ENCODE data around the gene DZIP3.

DZIP3 gene, protein sequence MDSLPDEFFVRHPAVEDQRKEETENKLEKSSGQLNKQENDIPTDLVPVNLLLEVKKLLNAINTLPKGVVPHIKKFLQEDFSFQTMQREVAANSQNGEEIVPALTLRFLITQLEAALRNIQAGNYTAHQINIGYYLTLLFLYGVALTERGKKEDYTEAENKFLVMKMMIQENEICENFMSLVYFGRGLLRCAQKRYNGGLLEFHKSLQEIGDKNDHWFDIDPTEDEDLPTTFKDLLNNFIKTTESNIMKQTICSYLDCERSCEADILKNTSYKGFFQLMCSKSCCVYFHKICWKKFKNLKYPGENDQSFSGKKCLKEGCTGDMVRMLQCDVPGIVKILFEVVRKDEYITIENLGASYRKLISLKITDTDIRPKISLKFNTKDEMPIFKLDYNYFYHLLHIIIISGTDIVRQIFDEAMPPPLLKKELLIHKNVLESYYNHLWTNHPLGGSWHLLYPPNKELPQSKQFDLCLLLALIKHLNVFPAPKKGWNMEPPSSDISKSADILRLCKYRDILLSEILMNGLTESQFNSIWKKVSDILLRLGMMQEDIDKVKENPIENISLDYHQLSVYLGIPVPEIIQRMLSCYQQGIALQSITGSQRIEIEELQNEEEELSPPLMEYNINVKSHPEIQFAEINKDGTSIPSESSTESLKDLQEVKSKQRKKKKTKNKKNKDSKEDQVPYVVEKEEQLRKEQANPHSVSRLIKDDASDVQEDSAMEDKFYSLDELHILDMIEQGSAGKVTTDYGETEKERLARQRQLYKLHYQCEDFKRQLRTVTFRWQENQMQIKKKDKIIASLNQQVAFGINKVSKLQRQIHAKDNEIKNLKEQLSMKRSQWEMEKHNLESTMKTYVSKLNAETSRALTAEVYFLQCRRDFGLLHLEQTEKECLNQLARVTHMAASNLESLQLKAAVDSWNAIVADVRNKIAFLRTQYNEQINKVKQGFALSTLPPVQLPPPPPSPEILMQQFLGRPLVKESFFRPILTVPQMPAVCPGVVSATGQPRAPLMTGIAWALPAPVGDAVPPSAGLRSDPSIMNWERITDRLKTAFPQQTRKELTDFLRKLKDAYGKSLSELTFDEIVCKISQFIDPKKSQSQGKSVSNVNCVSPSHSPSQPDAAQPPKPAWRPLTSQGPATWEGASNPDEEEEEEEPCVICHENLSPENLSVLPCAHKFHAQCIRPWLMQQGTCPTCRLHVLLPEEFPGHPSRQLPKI

DNA sequence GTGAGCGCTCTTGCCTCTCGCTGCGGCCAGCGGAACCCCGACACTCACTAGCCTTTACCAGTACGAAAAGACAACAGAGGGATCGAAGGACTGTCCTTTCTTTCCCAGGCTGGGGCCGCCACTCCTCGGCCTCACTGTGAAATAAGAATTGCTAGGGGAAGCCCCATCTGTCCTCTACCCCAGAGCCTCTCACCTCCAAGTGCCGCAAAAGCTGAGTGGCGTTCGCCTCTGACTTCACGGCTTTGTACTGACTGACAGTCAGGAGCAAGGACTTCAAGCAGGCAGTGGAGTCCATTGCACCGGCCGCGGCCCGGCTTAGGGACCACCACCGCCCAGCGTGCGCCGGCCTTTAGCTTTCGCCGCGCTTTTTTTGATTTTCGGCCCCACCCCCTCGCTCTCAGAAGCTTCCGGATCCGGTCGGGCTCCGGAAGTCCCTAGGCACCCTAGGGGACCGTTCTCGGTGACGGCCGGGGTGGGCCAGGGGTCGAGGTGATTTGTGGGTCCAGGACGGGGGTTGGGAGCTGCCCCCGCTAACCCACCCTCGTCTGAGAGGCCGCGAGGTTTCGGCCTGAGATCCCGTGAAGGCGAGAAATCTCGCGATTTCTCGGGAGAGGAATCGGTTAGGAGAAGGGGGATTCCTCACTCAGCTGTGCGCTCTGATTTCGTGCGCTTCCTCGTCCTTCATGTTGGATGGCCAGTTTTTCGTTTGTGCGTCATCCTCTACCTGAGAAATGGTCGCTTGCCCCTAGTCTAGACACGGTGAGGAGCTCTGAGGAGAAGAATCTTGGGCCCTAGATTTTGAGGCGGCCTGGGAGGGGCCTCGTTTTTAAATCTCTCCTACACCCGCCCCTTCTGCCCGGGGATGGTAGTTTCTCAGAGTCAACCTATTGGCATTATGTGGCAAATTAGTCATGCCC is at the start of gene DZIP3, which contains the start of gene CIP2A:
Gene DZIP3 (plus strand): TSS at position 642 of the 917 bp plus-strand sequence. CDS start 15,685 bp downstream, outside the sequence.
Gene CIP2A (minus strand): TSS at position 358 of the 917 bp plus-strand sequence. CDS start 63 bp downstream, at position 295.
- in situ Hi-C loops (cut with MboI; ENCODE audit: low sequenced_read_pairs), result no loop called here

DNA sequence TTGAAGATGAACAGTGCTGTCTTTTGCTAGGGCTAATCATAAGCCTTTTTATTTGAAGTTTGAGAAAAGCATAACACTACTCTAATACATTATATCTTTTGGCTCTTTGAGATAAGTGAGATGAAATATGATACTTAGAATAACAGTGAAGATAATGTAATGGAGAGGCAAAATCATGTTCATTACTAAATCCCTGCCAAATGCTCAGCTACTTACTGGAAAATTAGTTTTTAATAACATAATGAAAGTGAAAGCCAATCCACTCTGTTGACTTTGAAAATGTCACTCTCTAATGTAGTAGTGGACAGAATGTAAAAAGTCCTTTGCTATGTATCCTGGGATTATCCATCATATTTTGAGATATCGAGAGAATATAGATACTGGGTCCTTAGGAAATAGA is 43.3 kb upstream of the DZIP3 start:
- in situ Hi-C loops (cut with MboI; ENCODE audit: low sequenced_read_pairs), result loop anchor here (10.0 kb wide), 1 partner anchor 51 kb away; no protein-coding TSS in a partner anchor

DNA sequence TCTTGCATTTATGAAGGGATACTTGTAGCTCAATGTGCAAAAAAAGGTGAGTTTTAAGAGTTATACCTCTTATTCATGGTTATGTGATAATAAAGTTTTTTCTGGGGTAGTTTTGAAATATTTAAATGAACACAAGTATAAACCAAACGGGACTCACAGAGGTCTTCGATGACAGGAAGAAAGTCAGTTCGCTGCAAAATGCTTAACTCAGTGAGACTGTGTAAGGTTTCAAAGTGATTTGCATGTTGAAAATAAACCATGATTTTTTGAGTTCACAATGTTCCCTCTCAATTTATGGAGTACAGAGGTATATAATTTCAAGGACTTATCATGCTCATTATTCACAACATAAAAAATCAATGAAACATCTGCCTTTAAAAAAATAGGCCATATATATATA is 42.8 kb upstream of the DZIP3 start:
- in situ Hi-C loops (cut with MboI; ENCODE audit: low sequenced_read_pairs), result loop anchor here (10.0 kb wide), 1 partner anchor 52 kb away; no protein-coding TSS in a partner anchor

DNA sequence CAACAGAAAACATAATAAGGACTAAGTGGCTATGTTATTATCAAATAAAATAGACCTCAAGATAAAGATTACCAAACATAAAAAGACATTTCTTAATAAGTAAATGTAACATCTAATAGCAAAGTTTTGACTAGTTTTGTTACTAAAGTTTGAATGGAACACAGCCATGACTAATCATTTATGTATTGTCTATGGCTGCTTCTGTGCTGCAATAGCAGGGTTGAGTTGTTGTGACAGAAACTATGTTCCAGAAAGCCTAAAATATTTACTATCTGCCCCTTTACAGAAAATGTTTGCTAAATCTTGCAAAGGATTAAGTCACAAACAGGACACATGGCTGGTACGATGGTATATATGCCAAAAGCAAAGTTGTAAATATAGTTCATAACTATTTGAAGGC is 41.2 kb upstream of the DZIP3 start:
- in situ Hi-C loops (cut with MboI; ENCODE audit: low sequenced_read_pairs), result loop anchor here (10.0 kb wide), 1 partner anchor 54 kb away; no protein-coding TSS in a partner anchor

DNA sequence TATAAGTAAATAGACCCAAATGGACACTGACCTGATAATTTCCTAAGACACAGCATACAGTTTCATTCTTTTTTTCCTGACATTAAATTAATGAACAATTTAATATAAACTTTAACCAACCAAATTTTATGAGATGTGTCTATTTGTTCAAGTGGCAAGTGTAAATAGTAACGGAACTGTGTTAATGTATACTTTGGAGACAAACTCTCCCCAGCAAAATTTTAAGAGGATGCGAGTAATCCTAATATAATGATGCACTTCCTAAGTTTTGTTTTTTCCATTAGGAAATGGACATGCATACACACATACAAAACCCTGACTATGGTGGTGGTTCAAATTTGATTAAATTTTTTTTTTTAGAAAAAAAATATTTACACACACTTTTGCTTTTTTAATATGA is 40.6 kb upstream of the DZIP3 start:
- in situ Hi-C loops (cut with MboI; ENCODE audit: low sequenced_read_pairs), result loop anchor here (10.0 kb wide), 1 partner anchor 54 kb away; no protein-coding TSS in a partner anchor

DNA sequence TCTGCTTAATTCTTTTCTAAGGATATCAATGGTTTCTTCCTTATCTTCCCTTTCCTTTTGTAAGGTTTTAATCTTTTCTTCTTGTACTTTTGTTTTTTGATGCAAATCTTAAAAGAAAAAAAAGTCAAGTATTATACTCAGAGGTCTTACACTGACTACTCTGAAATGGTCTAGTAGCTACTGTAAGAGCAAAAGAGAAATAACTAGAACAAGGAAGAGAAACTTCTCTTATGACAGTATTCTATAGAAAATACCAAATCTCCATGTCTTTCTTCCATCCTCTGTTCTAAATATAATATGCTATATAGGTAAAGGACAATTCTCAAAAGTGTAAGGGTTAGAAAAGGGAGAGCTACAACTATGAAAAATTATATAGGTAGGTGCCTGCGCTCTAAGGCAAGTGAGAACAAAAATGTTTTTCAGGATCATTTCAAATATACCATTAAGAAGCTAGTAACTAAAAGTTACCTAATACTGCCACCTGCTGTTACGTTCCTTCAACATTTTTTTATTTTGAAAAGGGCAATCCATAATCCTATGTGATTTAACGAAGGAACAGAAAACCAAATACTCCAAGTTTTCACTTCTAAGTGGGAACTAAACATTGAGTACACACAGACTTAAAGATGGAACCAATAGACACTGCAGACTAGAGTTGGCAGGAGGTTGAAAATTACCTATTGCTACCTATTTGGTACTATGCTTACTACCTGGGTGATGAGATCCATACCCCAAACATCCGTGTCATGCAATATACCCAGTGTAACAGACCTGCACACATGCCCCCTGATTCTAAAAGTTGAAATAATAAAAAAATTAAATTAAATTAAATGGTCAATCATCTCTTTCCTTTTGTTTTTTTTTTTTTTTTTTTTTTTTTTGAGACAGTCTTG is 37.0 kb upstream of the DZIP3 start:
- in situ Hi-C loops (cut with MboI; ENCODE audit: low sequenced_read_pairs), result no loop called here

DNA sequence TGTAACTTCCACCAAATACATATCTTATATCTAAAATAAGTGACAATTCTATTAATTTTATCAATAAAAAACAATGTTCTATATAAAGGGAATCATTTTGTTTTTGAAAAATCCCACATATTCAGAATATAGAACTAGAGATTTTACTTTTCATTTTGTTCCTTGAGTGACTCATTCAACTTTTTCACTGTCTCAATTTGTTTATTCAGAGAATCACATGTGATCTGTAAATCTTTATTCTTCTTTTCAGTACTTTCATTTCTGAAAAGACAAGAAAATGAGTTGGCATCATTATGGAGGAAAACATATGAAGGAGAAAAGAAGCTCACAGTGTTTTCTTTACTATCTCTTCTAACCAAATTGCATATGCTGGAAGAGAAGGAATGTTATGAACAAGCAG is 35.3 kb upstream of the DZIP3 start:
- in situ Hi-C loops (cut with MboI; ENCODE audit: low sequenced_read_pairs), result no loop called here

DNA sequence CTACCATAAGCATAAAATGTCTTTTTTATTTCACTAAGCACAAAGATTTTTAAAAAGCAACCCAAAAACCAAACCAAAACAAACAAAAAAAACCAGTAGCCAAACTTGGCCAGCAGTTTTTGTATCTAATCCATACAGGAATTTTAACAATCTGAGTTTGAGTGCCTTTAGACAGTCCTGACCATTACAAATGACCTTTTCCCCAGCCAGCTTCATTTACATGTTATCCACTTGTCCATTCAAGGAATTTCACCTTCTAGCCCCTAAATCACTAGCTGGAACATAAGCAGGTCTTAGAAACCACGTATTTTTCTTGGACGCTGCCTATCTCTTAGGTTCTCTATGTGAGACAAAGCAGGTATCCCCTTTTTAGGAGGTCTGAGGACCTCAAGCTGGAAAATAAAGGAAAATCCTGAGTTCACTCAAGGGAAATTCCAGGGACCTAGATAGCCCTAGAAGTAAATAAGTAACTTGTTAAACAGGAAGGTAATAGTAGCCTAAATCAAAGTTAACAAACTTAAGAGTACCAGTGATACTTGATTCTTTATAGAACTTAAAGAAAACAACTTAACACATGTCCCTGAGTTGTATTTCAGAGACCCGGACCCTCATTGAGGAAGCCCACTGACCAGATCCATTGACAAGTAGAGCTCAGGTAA is 34.5 kb upstream of the DZIP3 start:
- in situ Hi-C loops (cut with MboI; ENCODE audit: low sequenced_read_pairs), result no loop called here

DNA sequence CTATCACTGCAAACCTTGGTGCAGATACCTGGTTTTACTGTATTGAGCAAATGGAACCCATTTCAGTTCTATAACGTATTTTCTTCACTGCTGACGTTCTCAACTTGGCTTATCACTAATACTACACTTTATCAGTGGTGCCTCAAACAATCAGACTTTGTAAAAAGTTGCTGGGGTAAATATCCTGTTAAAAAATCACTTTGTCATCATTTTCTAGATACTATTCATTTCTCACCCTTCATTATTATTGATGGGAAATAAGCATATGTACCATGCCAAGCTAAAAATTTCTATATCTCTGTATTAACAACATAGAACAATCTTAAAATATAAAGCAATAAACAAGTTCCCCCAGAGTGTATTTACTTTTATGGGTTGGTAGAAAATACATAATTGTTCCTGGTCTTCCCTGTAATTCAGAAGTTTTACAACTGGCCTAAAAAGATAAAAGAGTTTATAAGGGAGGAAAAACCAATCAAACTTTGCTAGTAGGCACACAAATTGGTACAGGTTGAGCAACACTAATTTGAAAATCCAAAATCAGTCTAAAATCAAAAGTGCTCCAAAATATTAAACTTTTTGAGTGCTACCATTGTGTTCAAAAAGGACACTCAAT is 33.4 kb upstream of the DZIP3 start:
- in situ Hi-C loops (cut with MboI; ENCODE audit: low sequenced_read_pairs), result no loop called here

DNA sequence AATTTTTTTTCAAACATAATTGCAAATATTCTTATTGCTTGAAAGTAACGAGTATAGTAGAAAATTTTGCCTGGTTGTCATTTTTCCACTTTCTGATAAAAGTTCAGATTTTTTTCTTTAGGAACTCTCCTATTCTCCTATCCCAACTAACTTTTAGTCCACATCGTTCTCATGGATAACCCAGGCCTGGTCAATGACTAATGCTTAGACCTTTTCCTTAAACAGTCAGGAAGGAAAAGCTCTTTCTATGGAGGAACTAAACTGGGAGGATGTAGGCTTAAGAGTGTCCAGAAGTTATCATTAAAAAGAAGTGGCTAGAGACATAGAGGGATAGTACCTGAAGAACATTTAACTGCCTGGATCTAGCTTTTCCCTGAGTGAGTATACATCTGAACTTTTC is 27.0 kb upstream of the DZIP3 start:
- in situ Hi-C loops (cut with MboI; ENCODE audit: low sequenced_read_pairs), result no loop called here

DNA sequence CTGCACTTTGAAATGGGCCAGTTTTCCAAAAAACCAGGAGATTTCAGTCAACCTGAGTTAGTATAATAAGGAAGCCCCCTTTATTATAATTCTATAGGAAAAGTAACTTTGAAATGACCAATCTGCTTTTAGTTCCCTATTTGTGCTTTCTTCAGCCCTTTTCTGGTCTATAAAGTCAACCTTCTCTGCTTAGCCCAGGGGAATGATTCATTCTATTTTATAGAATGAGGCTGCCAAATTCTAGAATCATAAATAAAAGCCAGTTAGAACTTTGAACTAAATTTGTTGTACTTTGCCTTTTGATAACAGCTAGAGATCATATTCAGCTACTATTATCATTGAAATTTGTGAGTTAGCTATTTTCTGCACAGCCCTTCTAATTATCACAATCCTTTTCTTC is 25.0 kb upstream of the DZIP3 start:
- in situ Hi-C loops (cut with MboI; ENCODE audit: low sequenced_read_pairs), result no loop called here

DNA sequence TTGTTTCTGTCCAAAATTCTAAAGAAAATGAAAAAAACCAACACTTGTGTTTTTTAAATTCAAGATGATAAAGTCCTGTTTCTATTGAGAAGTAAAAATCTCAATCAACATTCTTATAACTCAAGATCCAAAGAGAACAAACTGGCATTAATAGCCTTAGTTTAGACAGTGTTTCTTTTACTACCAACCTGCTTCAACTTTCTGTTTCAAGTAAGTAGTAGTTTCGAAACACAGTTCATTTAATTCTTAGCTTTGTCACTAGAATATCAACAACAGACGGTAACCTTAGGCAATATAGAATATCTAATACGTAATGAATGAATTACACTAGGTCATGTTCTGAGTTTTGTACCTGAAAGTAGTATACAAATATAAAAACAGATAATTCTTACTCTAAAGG is 24.0 kb upstream of the DZIP3 start:
- in situ Hi-C loops (cut with MboI; ENCODE audit: low sequenced_read_pairs), result no loop called here

DNA sequence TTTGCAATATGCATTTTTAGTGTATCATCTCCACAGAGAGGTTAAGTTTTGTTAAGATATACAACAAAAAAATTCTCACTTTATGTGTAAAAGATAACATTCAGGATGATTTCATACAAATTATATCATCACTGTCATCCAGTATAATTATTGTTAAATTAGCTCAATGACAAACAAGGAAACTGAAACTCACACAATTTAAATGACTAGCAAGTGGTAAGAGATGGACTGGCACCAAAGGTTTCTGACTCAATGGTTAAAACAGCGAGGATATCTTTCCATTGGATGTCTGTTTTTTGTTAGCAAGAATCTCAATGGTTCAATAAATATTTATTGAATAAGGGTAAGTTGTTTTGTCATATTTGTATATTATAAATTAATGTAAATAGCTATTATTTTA is 22.9 kb upstream of the DZIP3 start:
- in situ Hi-C loops (cut with MboI; ENCODE audit: low sequenced_read_pairs), result no loop called here

DNA sequence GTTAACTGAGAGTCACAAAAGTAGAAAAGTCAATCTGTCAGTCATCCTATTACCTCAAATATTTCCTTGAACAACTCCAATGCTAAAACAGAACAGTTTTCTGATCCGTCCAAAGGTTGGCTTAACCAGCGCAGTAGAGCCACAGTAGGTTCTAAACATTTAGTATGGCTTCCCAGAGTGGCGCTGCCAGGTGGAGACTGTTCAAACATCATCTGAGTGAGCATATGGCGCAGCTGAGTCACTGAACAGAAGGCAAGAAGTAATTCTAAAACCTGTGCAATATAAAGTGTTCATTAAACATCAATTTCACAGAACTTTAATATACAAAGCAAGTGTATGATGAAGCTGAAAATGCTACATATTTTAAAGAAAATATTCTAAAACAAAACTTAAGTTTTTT is 20.2 kb upstream of the DZIP3 start:
- in situ Hi-C loops (cut with MboI; ENCODE audit: low sequenced_read_pairs), result no loop called here

DNA sequence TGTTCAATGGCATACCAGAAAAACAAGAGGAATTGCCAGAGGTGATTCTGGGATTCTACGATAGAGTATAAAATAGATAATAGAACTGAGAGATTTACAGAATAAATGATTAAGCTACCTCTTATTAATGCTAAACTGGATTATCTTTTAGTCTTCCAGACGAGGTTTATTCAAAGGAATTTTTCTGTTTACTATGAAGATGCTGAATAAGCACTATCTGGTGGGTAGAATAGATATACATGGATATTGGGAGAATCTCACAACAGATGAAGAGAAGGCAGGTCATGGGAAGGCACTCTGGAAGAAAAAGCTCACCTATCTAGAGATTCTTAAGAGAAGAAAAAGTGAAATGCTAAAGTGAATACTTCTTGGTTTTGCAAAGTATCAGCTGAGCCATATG is 11.5 kb upstream of the DZIP3 start:
- in situ Hi-C loops (cut with MboI; ENCODE audit: low sequenced_read_pairs), result no loop called here

DNA sequence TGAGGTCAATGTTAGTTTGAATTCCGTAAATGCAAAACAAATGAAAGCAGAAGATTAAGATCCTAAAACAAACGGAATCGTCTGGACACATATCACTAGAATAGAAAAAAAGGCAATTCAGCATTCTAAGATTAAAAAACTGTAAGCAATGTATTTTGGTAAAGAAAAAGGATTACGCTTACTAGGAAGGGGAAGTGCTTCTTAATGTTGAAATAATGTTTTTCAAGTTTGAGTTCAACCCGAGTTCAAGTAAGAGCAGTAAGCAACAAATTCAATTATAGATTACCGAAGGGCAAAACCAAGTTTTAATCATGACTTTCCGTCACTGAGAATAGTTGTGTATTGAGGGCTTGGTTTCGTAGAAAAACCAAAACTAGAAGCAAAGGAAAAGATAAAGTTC is 921 bp upstream of the DZIP3 start:
- in situ Hi-C loops (cut with MboI; ENCODE audit: low sequenced_read_pairs), result no loop called here

DNA sequence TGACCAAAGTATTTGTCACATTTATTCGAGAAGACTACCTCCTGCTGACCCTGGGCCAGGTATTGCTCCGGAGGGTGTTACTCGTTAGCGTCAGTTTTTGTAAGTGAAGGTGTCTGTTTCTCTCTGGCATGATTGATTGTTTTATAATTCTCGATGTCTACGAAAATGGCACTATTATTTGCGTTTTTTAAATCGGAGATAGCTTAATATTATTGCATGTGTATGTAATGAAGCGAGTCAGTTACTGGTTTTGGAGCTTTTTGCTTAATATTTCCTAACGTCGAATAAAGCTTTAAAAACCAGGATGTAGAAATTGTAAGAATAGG is 439 bp downstream of the DZIP3 start:
- in situ Hi-C loops (cut with MboI; ENCODE audit: low sequenced_read_pairs), result no loop called here

DNA sequence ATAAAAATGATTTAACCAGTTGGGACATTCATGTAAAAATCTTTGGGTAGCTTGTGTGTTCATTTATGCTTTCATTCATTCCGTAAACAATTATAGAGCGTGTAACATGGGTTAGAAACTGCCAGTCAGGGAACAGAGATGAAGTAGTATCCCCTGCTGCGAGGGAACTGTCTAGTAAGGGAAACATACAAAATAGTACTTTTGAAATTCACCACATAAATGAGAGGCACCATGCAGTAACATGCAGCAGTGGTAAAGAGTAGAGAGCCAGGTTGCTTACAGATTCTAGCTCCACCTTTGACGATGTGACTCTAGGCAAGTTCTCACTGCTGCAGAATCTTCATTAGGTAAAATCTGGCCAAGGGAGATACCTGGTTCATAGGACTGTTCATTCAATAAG is 938 bp downstream of the DZIP3 start:
- in situ Hi-C loops (cut with MboI; ENCODE audit: low sequenced_read_pairs), result no loop called here

Data from HL-60/S4 treated with retinoic acid at 250 ng/mL for 4 days and 3 days (cell line).